DOHH2 (cell line): ENCODE measurements around the gene VWA1.
"Not testable (repeated sequence)": the region's sequence is repeated elsewhere in the genome, so short reads cannot be mapped to it uniquely, and the experiment has no call there.

Experiments used
- H3F3A ChIP-seq: fragments of 200-600 bp; sonication (generic), shearing (Covaris generic); 2 replicates; pipeline ENCODE4 v1.6.0; 2016; ENCODE audit warnings: antibody characterized with exemption, mild to moderate bottlenecking; ENCODE audit not compliant: control insufficient read depth, insufficient read depth
- H3K27ac ChIP-seq: fragments of 200-600 bp; sonication (generic); 2 replicates; pipeline ENCODE4 v1.5.1; 2014; ENCODE audit warnings: low read depth, mild to moderate bottlenecking, low read length, moderate library complexity
- H3K27me3 ChIP-seq: fragments of 200-600 bp; sonication (generic); 2 replicates; pipeline ENCODE4 v1.6.1; 2014; ENCODE audit warnings: mild to moderate bottlenecking, low read length, mixed read lengths; ENCODE audit not compliant: control insufficient read depth
- H3K36me3 ChIP-seq: fragments of 200-600 bp; sonication (generic); 2 replicates; pipeline ENCODE4 v1.6.1; 2014; ENCODE audit warnings: mild to moderate bottlenecking, low read length, moderate library complexity, mixed read lengths; ENCODE audit not compliant: control insufficient read depth
- H3K4me1 ChIP-seq: fragments of 200-600 bp; sonication (generic); 2 replicates; pipeline ENCODE4 v1.6.1; 2014; ENCODE audit warnings: mild to moderate bottlenecking, low read length, mixed read lengths; ENCODE audit not compliant: control insufficient read depth
- H3K4me2 ChIP-seq: fragments of 200-600 bp; sonication (generic); 2 replicates; pipeline ENCODE4 v1.6.0; 2014; ENCODE audit warnings: mild to moderate bottlenecking, low read length, moderate library complexity
- H3K4me3 ChIP-seq: fragments of 200-600 bp; sonication (generic); 2 replicates; pipeline ENCODE4 v1.5.1; 2014; ENCODE audit warnings: mild to moderate bottlenecking, low read length, mixed read lengths
- H3K79me2 ChIP-seq: fragments of 200-600 bp; sonication (generic); 2 replicates; pipeline ENCODE4 v1.6.1; 2014; ENCODE audit warnings: mild to moderate bottlenecking, low read length, mixed read lengths; ENCODE audit not compliant: control insufficient read depth
- H3K9me2 ChIP-seq: fragments of 200-600 bp; sonication (generic); replicated peaks from 2 replicates; pipeline ENCODE4 v1.6.1; 2014; ENCODE audit warnings: mild to moderate bottlenecking, low read length, mixed read lengths; ENCODE audit not compliant: control insufficient read depth
- H3K9me3 ChIP-seq: fragments of 200-600 bp; sonication (generic); 2 replicates; pipeline ENCODE4 v1.6.1; 2014; ENCODE audit warnings: antibody characterized with exemption, low read length, mixed read lengths; ENCODE audit not compliant: control insufficient read depth, insufficient read depth
- H4K20me1 ChIP-seq: fragments of 200-600 bp; sonication (generic); 2 replicates; pipeline ENCODE4 v1.6.0; 2014; ENCODE audit warnings: low read depth, mild to moderate bottlenecking, antibody characterized with exemption, low read length, moderate library complexity; ENCODE audit not compliant: control insufficient read depth, insufficient read depth
- CTCF ChIP-seq: fragments of 200-600 bp; sonication (generic); IDR thresholded peaks from one replicate; pipeline ENCODE4 v1.5.1; 2014; ENCODE audit warnings: antibody characterized with exemption, mild to moderate bottlenecking, low read depth, low read length; ENCODE audit not compliant: poor library complexity, severe bottlenecking
- EZH2phosphoT487 ChIP-seq: fragments of 200-600 bp; sonication (generic); IDR thresholded peaks from 2 replicates; pipeline ENCODE4 v1.6.1; 2017; ENCODE audit warnings: borderline replicate concordance, mild to moderate bottlenecking, antibody characterized with exemption, low read length, moderate library complexity, mixed read lengths

Gene VWA1

GRCh38 chr1:1483714-1484113, 48.2 kb downstream of the VWA1 start:
- no peaks in the 10 kb centered on the region for H4K20me1 ChIP-seq
- H3K36me3 ChIP-seq = peaks cover 56% of the 10 kb centered on the region
- H3K27ac ChIP-seq = no peak overlapping the region
- H3F3A ChIP-seq = no peaks in the 10 kb centered on the region
- no peaks in the 10 kb centered on the region for H3K9me3 ChIP-seq
- H3K79me2 ChIP-seq = no peaks in the 10 kb centered on the region; the same call in 1 of the 2 replicates
- H3K4me3 ChIP-seq = no peak overlapping the region
- H3K27me3 ChIP-seq = no peaks in the 10 kb centered on the region
- TF ChIP-seq CTCF (no peak), EZH2phosphoT487 (no peak)
- no peaks in the 10 kb centered on the region for H3K9me2 ChIP-seq
- H3K4me2 ChIP-seq = no peak overlapping the region
- no peaks in the 10 kb centered on the region for H3K4me1 ChIP-seq

GRCh38 chr1:1484976-1485750, 49.7 kb downstream of the VWA1 start:
- H3K4me1 ChIP-seq, H3K79me2 ChIP-seq, H4K20me1 ChIP-seq, H3K9me3 ChIP-seq, H3K9me2 ChIP-seq, H3K27me3 ChIP-seq, H3K27ac ChIP-seq, H3K4me2 ChIP-seq, H3K4me3 ChIP-seq, H3F3A ChIP-seq: not testable (repeated sequence)
- peaks cover 63% of the 10 kb centered on the region for H3K36me3 ChIP-seq

GRCh38 chr1:1485755-1486317, 50.3 kb downstream of the VWA1 start:
- H3K27me3 ChIP-seq, H3K27ac ChIP-seq, H3K9me2 ChIP-seq, H4K20me1 ChIP-seq, H3K4me2 ChIP-seq, H3K9me3 ChIP-seq, H3K4me3 ChIP-seq, H3F3A ChIP-seq, H3K79me2 ChIP-seq, H3K4me1 ChIP-seq: not testable (repeated sequence)
- H3K36me3 ChIP-seq = peaks cover 69% of the 10 kb centered on the region

- TF ChIP-seq CTCF (no peak), EZH2phosphoT487 (no peak)
- H3F3A ChIP-seq = no peaks in the 10 kb centered on the region
- no peaks in the 10 kb centered on the region for H3K9me2 ChIP-seq
- H3K9me3 ChIP-seq = peaks cover 7% of the 10 kb centered on the region; the same call in 1 of the 2 replicates
- H3K4me2 ChIP-seq = no peak overlapping the region
- no peak overlapping the region for H3K4me3 ChIP-seq
- no peaks in the 10 kb centered on the region for H3K4me1 ChIP-seq
- H3K79me2 ChIP-seq = no peaks in the 10 kb centered on the region
- peaks cover 77% of the 10 kb centered on the region for H3K36me3 ChIP-seq
- H3K27me3 ChIP-seq = no peaks in the 10 kb centered on the region
- H4K20me1 ChIP-seq = no peaks in the 10 kb centered on the region
- H3K27ac ChIP-seq = no peak overlapping the region
Measured at GRCh38 chr1:1487701-1488100, 52.2 kb downstream of the VWA1 start.
